HFFc6 (cell line): ENCODE data around the gene TTC24. TPM values are rescaled to one million over a fixed set of nuclear protein-coding genes. Genes with fewer than 3 reads are reported as not detected.

Experiments used
- DNase-seq: peaks from one replicate; pipeline ENCODE4 v3.0.0-alpha.2; 2018
- H3K27ac Mint-ChIP-seq: 2 replicates; pipeline ENCODE4 v1.8.0; 2020; ENCODE audit warnings: mild to moderate bottlenecking, mixed read lengths
- H3K27me3 Mint-ChIP-seq: 2 replicates; pipeline ENCODE4 v1.8.0; 2021; ENCODE audit warnings: mild to moderate bottlenecking, moderate library complexity, mixed read lengths; ENCODE audit not compliant: insufficient read depth
- H3K36me3 Mint-ChIP-seq: 2 replicates; pipeline ENCODE4 v1.8.0; 2021; ENCODE audit warnings: low read depth, mixed read lengths
- H3K4me1 Mint-ChIP-seq: 2 replicates; pipeline ENCODE4 v1.8.0; 2020; ENCODE audit warnings: low read depth, mixed read lengths
- H3K4me3 Mint-ChIP-seq: 2 replicates; pipeline ENCODE4 v1.8.0; 2020; ENCODE audit warnings: mild to moderate bottlenecking, moderate library complexity, mixed read lengths
- H3K9me3 Mint-ChIP-seq: 2 replicates; pipeline ENCODE4 v1.8.0; 2020; ENCODE audit warnings: mild to moderate bottlenecking, mixed read lengths
- total RNA-seq, 6 experiments: library from RNA; stranded (reverse); fragmentation: NEBNext Ultra II Directional; extraction: Animal tissue kit (Norgen Biotek cat#: 25700); gene quantifications; 2 replicates in 1 of 6; 3 replicates in 5 of 6; pipeline ENCODE4 v1.2.3, GENCODE V29; 2021
- TF ChIP-seq, protein P1 (sequence below): fragments of 200-600 bp; sonication (generic); IDR thresholded peaks from 2 replicates; pipeline ENCODE4 v1.5.0; 2021; ENCODE audit warnings: antibody characterized with exemption, mild to moderate bottlenecking

TTC24 gene
- total RNA-seq, 6 experiments from 2014 or later = not detected

DNA sequence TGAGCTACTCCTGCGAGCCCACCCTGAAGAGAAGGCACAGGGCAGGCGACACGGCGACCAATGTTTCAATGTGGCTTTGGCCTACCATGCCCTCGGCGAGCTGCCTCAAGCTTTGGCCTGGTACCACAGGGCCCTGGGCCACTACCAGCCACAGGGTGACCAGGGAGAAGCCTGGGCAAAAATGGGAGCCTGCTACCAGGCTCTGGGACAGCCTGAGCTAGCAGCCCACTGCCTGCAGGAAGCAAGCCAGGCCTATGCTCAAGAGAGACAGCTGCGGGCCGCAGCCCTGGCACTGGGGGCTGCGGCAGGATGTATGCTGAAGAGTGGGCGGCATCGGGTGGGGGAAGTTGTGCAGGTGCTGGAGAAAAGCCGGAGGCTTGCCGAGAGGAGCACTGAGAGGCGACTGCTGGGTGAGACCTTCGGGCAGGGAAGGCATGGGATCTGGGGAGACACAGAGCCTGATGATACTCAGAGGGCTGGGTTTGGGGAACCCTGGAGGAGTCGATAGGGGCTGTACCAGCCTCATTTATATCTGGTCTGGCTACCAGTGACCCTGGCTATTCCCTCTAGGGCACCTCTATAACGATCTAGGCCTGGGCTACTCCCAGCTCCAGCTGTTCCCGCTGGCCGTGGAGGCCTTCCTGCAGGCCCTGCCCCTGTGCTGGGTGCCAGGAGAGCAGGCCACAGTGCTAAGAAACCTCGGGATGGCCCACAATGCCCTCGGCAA is 2.3 kb downstream of the TTC24 start:
- TF ChIP-seq, protein P1, sequence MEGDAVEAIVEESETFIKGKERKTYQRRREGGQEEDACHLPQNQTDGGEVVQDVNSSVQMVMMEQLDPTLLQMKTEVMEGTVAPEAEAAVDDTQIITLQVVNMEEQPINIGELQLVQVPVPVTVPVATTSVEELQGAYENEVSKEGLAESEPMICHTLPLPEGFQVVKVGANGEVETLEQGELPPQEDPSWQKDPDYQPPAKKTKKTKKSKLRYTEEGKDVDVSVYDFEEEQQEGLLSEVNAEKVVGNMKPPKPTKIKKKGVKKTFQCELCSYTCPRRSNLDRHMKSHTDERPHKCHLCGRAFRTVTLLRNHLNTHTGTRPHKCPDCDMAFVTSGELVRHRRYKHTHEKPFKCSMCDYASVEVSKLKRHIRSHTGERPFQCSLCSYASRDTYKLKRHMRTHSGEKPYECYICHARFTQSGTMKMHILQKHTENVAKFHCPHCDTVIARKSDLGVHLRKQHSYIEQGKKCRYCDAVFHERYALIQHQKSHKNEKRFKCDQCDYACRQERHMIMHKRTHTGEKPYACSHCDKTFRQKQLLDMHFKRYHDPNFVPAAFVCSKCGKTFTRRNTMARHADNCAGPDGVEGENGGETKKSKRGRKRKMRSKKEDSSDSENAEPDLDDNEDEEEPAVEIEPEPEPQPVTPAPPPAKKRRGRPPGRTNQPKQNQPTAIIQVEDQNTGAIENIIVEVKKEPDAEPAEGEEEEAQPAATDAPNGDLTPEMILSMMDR = no peak
- Mint-ChIP-seq H3K27me3 (peaks cover 11% of the 10 kb centered on the region), H3K4me3 (no peak overlapping the region), H3K27ac (no peak overlapping the region), H3K4me1 (no peaks in the 10 kb centered on the region), H3K9me3 (no peaks in the 10 kb centered on the region), H3K36me3 (no peaks in the 10 kb centered on the region)
- DNase-seq = no peak

GRCh38 chr1:156582388-156583017 is 3.0 kb downstream of the TTC24 start:
- TF ChIP-seq, protein P1 = no peak
- peaks cover 11% of the 10 kb centered on the region for H3K27me3 Mint-ChIP-seq
- no peak overlapping the region for H3K27ac Mint-ChIP-seq
- H3K9me3 Mint-ChIP-seq = no peaks in the 10 kb centered on the region
- H3K4me1 Mint-ChIP-seq = no peaks in the 10 kb centered on the region
- DNase-seq = no peak
- no peaks in the 10 kb centered on the region for H3K36me3 Mint-ChIP-seq
- no peak overlapping the region for H3K4me3 Mint-ChIP-seq

- Mint-ChIP-seq H3K9me3 (no peaks in the 10 kb centered on the region), H3K4me3 (peak overlapping the region; percentile 38), H3K27me3 (peaks cover 8% of the 10 kb centered on the region), H3K36me3 (no peaks in the 10 kb centered on the region), H3K27ac (no peak overlapping the region), H3K4me1 (no peaks in the 10 kb centered on the region)
- peak; percentile 67 for DNase-seq
- TF ChIP-seq, protein P1 = peak; percentile 96
Measured at GRCh38 chr1:156583821-156584622, 4.5 kb downstream of the TTC24 start.

- Mint-ChIP-seq H3K4me1 (no peaks in the 10 kb centered on the region), H3K36me3 (no peaks in the 10 kb centered on the region), H3K4me3 (no peak overlapping the region), H3K9me3 (no peaks in the 10 kb centered on the region), H3K27ac (no peak overlapping the region), H3K27me3 (peaks cover 3% of the 10 kb centered on the region)
- no peak for DNase-seq
- TF ChIP-seq, protein P1 = no peak
Measured at GRCh38 chr1:156584813-156585212, 5.3 kb downstream of the TTC24 start.

GRCh38 chr1:156586323-156586722 is 6.8 kb downstream of the TTC24 start:
- no peaks in the 10 kb centered on the region for H3K9me3 Mint-ChIP-seq
- peaks cover 7% of the 10 kb centered on the region for H3K4me1 Mint-ChIP-seq
- H3K4me3 Mint-ChIP-seq = no peak overlapping the region

More at GRCh38 chr1:156586323-156586722, 6.8 kb downstream of the TTC24 start:
- Mint-ChIP-seq H3K36me3 (no peaks in the 10 kb centered on the region), H3K27me3 (peaks cover 3% of the 10 kb centered on the region), H3K27ac (no peak overlapping the region)
- DNase-seq = no peak
- TF ChIP-seq, protein P1 = no peak
